Lower lobe of right lung (tissue), 2 donors: ENCODE results near the gene PLA2G5. TPM values are rescaled to one million over a fixed set of nuclear protein-coding genes. Genes with fewer than 3 reads are reported as not detected.

Experiments used
- ATAC-seq, 2 donors: fragments of 200-7000 bp; cut with Tn5 transposase; one replicate each; pipeline ENCODE4 v1.9.1; 2020 to 2022; ENCODE audit warnings: mild to moderate bottlenecking in 2 of 2, moderate library complexity in 2 of 2
- DNase-seq: peaks from one replicate; pipeline ENCODE4 v3.0.0-alpha.2; 2020
- H3K27ac ChIP-seq: fragments of 200-600 bp; one replicate; pipeline ENCODE4 v1.8.0; 2022
- H3K27me3 ChIP-seq: fragments of 200-600 bp; one replicate; pipeline ENCODE4 v1.8.0; 2022; ENCODE audit warnings: low read depth
- H3K36me3 ChIP-seq: fragments of 200-600 bp; one replicate; pipeline ENCODE4 v1.8.0; 2022; ENCODE audit warnings: mild to moderate bottlenecking
- H3K4me1 ChIP-seq: fragments of 200-600 bp; one replicate; pipeline ENCODE4 v1.8.0; 2022
- H3K4me3 ChIP-seq: fragments of 200-600 bp; one replicate; pipeline ENCODE4 v1.8.0; 2022; ENCODE audit warnings: mild to moderate bottlenecking
- H3K9me3 ChIP-seq: fragments of 200-600 bp; one replicate; pipeline ENCODE4 v1.8.0; 2022
- intact Hi-C: fragments of 100-400 bp; cut with DNase I; formaldehyde crosslinking; loops from one replicate; pipeline ENCODE4 v1.11.0; 2022
- total RNA-seq: library from RNA; stranded (reverse); fragmentation: NEBNext Ultra II Directional; extraction: Animal tissue kit (Norgen Biotek cat#: 25700); gene quantifications from one replicate; pipeline ENCODE4 v1.2.1, GENCODE V29; 2021
- TF ChIP-seq, protein P1 (sequence below): fragments of 200-600 bp; IDR thresholded peaks from one replicate; pipeline ENCODE4 v1.8.0; 2022; ENCODE audit warnings: antibody characterized with exemption, mild to moderate bottlenecking
- donor health status: DM: no; HTN: yes; CAD: no; lungs with severe emphysema.

The PLA2G5 gene
- total RNA-seq, 1 donor from 2014 or later = 7.4 TPM

- peaks cover 2% of the 10 kb centered on the region for H3K9me3 ChIP-seq
- intact Hi-C loops = no loop called here
- no peak overlapping the region for H3K4me3 ChIP-seq
- H3K27me3 ChIP-seq = peaks cover 6% of the 10 kb centered on the region
- H3K4me1 ChIP-seq = no peaks in the 10 kb centered on the region
- no peak for ATAC-seq
- no peak for DNase-seq
- no peaks in the 10 kb centered on the region for H3K36me3 ChIP-seq
- TF ChIP-seq, protein P1, sequence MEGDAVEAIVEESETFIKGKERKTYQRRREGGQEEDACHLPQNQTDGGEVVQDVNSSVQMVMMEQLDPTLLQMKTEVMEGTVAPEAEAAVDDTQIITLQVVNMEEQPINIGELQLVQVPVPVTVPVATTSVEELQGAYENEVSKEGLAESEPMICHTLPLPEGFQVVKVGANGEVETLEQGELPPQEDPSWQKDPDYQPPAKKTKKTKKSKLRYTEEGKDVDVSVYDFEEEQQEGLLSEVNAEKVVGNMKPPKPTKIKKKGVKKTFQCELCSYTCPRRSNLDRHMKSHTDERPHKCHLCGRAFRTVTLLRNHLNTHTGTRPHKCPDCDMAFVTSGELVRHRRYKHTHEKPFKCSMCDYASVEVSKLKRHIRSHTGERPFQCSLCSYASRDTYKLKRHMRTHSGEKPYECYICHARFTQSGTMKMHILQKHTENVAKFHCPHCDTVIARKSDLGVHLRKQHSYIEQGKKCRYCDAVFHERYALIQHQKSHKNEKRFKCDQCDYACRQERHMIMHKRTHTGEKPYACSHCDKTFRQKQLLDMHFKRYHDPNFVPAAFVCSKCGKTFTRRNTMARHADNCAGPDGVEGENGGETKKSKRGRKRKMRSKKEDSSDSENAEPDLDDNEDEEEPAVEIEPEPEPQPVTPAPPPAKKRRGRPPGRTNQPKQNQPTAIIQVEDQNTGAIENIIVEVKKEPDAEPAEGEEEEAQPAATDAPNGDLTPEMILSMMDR = no peak
- H3K27ac ChIP-seq = no peak overlapping the region
Observed at GRCh38 chr1:20031836-20032235, 38.2 kb upstream of the PLA2G5 start.

GRCh38 chr1:20032425-20032824 is 37.6 kb upstream of the PLA2G5 start:
- ATAC-seq (no peak), DNase-seq (no peak)
- TF ChIP-seq, protein P1 = no peak
- peaks cover 6% of the 10 kb centered on the region for H3K27me3 ChIP-seq
- H3K9me3 ChIP-seq = peaks cover 2% of the 10 kb centered on the region
- no peaks in the 10 kb centered on the region for H3K36me3 ChIP-seq
- H3K4me1 ChIP-seq = no peaks in the 10 kb centered on the region
- H3K4me3 ChIP-seq = no peak overlapping the region
- no peak overlapping the region for H3K27ac ChIP-seq
- intact Hi-C loops = no loop called here

- intact Hi-C loops = no loop called here
- no peak overlapping the region for H3K4me3 ChIP-seq
- DNase-seq = no peak
- H3K9me3 ChIP-seq = peaks cover 2% of the 10 kb centered on the region
- ATAC-seq = no peak
- no peak overlapping the region for H3K27ac ChIP-seq
- peaks cover 3% of the 10 kb centered on the region for H3K27me3 ChIP-seq
- no peaks in the 10 kb centered on the region for H3K36me3 ChIP-seq
- no peaks in the 10 kb centered on the region for H3K4me1 ChIP-seq
- TF ChIP-seq, protein P1 = no peak
Observed at GRCh38 chr1:20033420-20033819, 36.6 kb upstream of the PLA2G5 start.

DNA sequence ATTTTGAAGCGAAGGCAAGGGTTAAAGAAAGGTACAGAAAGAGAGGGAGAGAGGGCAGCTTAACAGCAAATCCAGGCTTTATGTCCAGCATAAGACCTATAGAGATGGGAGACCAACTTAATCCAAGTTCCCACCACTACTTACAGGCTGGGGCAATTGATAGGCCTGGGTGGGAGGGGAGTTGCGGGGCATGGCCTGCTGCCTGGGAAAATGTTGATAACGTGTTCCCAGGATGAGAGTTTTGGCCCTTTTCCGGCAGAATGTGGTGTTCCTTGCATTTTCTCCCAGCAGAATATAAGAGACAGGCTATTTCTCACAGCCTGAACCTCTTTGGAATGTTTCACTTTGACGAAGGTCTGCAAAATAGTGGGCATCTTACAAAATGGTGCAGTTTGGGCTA is 34.9 kb upstream of the PLA2G5 start:
- TF ChIP-seq, protein P1 = no peak
- ATAC-seq (no peak), DNase-seq (no peak)
- H3K9me3 ChIP-seq = peaks cover 2% of the 10 kb centered on the region
- no peak overlapping the region for H3K4me3 ChIP-seq
- no peaks in the 10 kb centered on the region for H3K36me3 ChIP-seq
- no peaks in the 10 kb centered on the region for H3K4me1 ChIP-seq
- intact Hi-C loops = no loop called here
- H3K27ac ChIP-seq = no peak overlapping the region
- H3K27me3 ChIP-seq = no peaks in the 10 kb centered on the region

DNA sequence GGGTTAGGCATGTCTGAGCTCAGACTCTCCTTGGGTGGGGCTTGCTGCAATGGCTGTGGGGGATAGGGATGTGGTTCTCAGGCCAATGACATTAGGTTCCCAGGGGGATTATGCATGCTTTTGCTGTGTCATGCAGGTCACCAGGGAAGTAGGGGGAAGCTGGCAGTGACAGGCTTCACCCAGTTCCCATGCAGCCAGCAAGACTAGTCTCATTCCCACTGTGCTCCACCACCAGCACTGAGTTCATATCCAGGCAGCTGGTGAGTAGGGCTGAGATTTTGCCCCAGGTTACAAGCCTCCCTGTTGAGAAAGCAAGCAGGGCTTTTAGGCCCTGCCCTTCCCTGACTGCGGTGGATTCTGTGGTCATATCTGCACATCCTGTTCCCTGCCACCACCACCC is 32.1 kb upstream of the PLA2G5 start:
- Histone ChIP-seq H3K4me3 (no peak overlapping the region), H3K9me3 (peaks cover 2% of the 10 kb centered on the region), H3K36me3 (no peaks in the 10 kb centered on the region), H3K27me3 (no peaks in the 10 kb centered on the region), H3K27ac (no peak overlapping the region), H3K4me1 (no peaks in the 10 kb centered on the region)
- intact Hi-C loops = no loop called here
- TF ChIP-seq, protein P1 = no peak
- ATAC-seq (no peak), DNase-seq (no peak)

- Histone ChIP-seq H3K36me3 (no peaks in the 10 kb centered on the region), H3K27ac (no peak overlapping the region), H3K27me3 (peaks cover 2% of the 10 kb centered on the region), H3K4me1 (no peaks in the 10 kb centered on the region), H3K4me3 (no peak overlapping the region), H3K9me3 (peaks cover 15% of the 10 kb centered on the region)
- no peak for DNase-seq
- TF ChIP-seq, protein P1 = no peak
- intact Hi-C loops = no loop called here
- ATAC-seq = no peak
Observed at GRCh38 chr1:20047096-20047495, 22.9 kb upstream of the PLA2G5 start.
